ENCODE data around the gene DCC. TPM values are rescaled to one million over a fixed set of nuclear protein-coding genes. Genes with fewer than 3 reads are reported as not detected.

DCC gene
- total and polyA plus RNA-seq, 12 donors: under 0.01 to 0.89 (median 0.09) TPM; not detected in 8

DNA sequence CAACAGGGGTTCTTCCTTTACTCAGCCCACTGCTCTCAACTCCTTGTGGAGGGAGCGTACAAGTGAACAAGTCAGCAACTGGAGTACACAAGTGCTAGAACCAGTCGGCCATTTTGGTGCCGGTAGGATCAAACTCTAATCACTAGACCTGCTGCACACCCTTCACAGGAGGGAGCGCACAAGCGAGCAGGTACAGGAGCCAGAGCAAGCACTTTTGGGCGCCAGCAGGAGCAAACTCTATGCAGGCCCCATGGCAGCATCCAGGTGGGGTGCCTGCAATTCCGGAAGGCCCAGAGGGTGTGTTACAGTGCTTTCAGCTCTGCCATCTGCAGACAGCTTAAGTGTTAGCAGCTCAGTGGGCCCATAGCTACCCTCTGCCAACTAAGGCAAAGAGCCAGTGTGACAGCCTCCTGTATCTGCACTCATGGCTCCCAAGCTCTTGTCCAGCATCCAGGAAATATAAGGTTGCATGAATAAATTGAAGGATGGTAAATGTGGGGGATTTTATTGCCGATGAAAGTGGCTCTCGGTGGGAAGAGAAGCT lies 426.1 kb downstream of the DCC start:
- Histone ChIP-seq H3K9me3 (peaks cover 0 to under 1% (median 0%) of the 10 kb centered on the region in 11 donors), H3K4me3 (no peak overlapping the region), H3K27ac (no peak overlapping the region), H3K36me3 (no peaks in the 10 kb centered on the region), H3K4me1 (no peaks in the 10 kb centered on the region), H3K27me3 (no peaks in the 10 kb centered on the region)
- TF ChIP-seq, protein P1, sequence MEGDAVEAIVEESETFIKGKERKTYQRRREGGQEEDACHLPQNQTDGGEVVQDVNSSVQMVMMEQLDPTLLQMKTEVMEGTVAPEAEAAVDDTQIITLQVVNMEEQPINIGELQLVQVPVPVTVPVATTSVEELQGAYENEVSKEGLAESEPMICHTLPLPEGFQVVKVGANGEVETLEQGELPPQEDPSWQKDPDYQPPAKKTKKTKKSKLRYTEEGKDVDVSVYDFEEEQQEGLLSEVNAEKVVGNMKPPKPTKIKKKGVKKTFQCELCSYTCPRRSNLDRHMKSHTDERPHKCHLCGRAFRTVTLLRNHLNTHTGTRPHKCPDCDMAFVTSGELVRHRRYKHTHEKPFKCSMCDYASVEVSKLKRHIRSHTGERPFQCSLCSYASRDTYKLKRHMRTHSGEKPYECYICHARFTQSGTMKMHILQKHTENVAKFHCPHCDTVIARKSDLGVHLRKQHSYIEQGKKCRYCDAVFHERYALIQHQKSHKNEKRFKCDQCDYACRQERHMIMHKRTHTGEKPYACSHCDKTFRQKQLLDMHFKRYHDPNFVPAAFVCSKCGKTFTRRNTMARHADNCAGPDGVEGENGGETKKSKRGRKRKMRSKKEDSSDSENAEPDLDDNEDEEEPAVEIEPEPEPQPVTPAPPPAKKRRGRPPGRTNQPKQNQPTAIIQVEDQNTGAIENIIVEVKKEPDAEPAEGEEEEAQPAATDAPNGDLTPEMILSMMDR (IDR thresholded peaks at IDR 0.05): no peak
- DNase-seq (no peak), ATAC-seq (no peak)
- WGBS, 2 donors: 77 to 79% methylated on average over 9 of the region's 9 CpGs
- intact Hi-C loops (cut with DNase I): no loop called here

DNA sequence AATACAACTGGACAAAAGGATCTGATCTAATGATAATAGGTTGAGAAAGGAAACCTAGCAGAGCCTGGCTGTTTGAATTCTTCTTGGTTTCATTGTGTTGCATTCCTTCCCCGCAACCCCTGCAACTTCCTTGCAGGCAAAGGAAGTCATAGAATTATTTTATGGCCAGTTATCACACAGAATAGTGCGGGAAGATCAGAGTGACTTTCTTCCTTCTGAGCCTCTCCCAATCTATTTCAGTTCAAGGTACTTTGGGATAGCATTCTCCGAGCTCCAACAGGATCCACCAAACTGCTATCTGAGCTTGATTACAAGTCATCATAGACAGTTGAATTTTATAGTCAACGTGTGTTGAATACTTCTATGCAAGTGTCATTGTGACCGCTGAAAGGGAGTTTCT lies 441.1 kb downstream of the DCC start:
- H3K36me3 ChIP-seq: no peaks in the 10 kb centered on the region
- H3K4me3 ChIP-seq: no peak overlapping the region
- WGBS, 2 donors: 68 to 73% methylated on average over 5 of the region's 5 CpGs
- H3K27ac ChIP-seq: no peak overlapping the region
- no peak for ATAC-seq
- TF ChIP-seq, protein P1 (IDR thresholded peaks at IDR 0.05): no peak
- no peaks in the 10 kb centered on the region for H3K4me1 ChIP-seq
- H3K9me3 ChIP-seq: peaks cover 0 to 3% (median 0%) of the 10 kb centered on the region in 11 donors
- intact Hi-C loops (cut with DNase I): no loop called here
- no peaks in the 10 kb centered on the region for H3K27me3 ChIP-seq
- no peak for DNase-seq

DNA sequence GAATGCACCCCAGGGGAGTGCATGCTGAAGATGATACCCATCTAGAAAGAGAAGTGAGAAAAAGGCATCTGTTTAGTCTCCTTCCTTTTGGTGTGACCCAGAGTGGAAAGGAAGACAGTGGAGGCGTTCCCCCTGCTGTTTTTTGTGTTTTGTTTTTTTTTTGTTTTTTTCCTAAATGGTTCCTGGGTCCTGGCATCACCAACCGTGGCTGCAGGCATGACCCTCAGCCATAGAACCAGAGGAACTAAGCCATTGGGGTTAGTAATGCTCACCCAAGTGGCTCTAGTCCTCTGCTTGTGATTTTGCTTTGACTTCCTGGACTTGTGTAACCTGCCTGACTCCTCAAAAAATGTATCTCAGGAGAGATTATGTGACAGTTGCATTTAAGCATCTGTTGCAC lies 451.3 kb downstream of the DCC start:
- intact Hi-C loops (cut with DNase I): no loop called here
- H3K4me1 ChIP-seq: no peaks in the 10 kb centered on the region
- no peak overlapping the region for H3K27ac ChIP-seq
- no peak for DNase-seq
- 25 to 31% methylated on average over 2 of the region's 2 CpGs for WGBS, 2 donors
- no peaks in the 10 kb centered on the region for H3K27me3 ChIP-seq
- H3K9me3 ChIP-seq: peaks cover 0 to 66% (median 13%) of the 10 kb centered on the region in 11 donors
- H3K4me3 ChIP-seq: no peak overlapping the region
- H3K36me3 ChIP-seq: no peaks in the 10 kb centered on the region
- TF ChIP-seq, protein P1 (IDR thresholded peaks at IDR 0.05): no peak
- no peak for ATAC-seq

DNA sequence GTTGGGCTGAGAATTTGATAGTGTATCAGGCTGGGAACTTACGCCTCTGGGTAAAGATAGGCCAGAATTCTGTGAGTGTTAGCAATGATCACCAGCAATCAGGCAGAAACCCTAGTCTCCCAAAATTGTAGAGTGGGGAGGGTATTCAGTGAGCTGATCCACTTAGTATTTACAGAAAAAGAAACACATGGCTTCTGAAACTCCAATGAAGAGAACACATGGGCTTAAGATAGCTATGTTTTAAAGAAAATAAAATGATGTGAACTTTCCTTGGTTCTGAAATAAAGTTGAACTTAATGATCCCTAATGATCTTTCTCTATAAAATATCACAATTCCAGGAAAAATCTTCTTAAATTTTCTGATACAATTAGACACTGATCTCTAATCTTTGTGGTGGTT lies 472.8 kb downstream of the DCC start:
- no peak for ATAC-seq
- Histone ChIP-seq H3K27ac (no peak overlapping the region), H3K9me3 (peaks cover 0 to 14% (median 0%) of the 10 kb centered on the region in 11 donors), H3K4me3 (no peak overlapping the region), H3K36me3 (no peaks in the 10 kb centered on the region), H3K27me3 (no peaks in the 10 kb centered on the region), H3K4me1 (no peaks in the 10 kb centered on the region)
- 78 to 80% methylated on average over 1 of the region's 1 CpG for WGBS, 2 donors
- DNase-seq: no peak
- intact Hi-C loops (cut with DNase I): no loop called here
- TF ChIP-seq, protein P1 (IDR thresholded peaks at IDR 0.05): no peak
